Osteocyte (in vitro differentiated cells): ENCODE measurements around the gene VSIR. TPM values are rescaled to one million over a fixed set of nuclear protein-coding genes. Genes with fewer than 3 reads are reported as not detected.

Experiments used
- DNase-seq: peaks from one replicate; pipeline ENCODE4 v3.0.0; 2021; ENCODE audit warnings: mixed read lengths; ENCODE audit not compliant: unreplicated experiment; ENCODE audit errors: extremely low spot score
- H3K27ac Mint-ChIP-seq: one replicate; pipeline ENCODE4 v1.8.0; 2021; ENCODE audit warnings: mild to moderate bottlenecking, mixed read lengths; ENCODE audit not compliant: unreplicated experiment
- H3K27me3 Mint-ChIP-seq: one replicate; pipeline ENCODE4 v1.8.0; 2021; ENCODE audit warnings: mixed read lengths; ENCODE audit not compliant: unreplicated experiment
- H3K36me3 Mint-ChIP-seq: one replicate; pipeline ENCODE4 v1.8.0; 2021; ENCODE audit warnings: mixed read lengths; ENCODE audit not compliant: unreplicated experiment
- H3K4me1 Mint-ChIP-seq: one replicate; pipeline ENCODE4 v1.8.0; 2021; ENCODE audit warnings: mixed read lengths; ENCODE audit not compliant: unreplicated experiment
- H3K4me3 Mint-ChIP-seq: one replicate; pipeline ENCODE4 v1.8.0; 2021; ENCODE audit warnings: mild to moderate bottlenecking, moderate library complexity, mixed read lengths; ENCODE audit not compliant: unreplicated experiment
- H3K9me3 Mint-ChIP-seq: one replicate; pipeline ENCODE4 v1.8.0; 2021; ENCODE audit warnings: mixed read lengths; ENCODE audit not compliant: unreplicated experiment
- CTCF ChIP-seq: fragments of 200-600 bp; sonication (generic); IDR thresholded peaks from 2 replicates; pipeline ENCODE4 v1.5.0; 2021; ENCODE audit warnings: antibody characterized with exemption, mild to moderate bottlenecking, moderate library complexity
- total RNA-seq: library from RNA; stranded (reverse); gene quantifications from 2 replicates; pipeline ENCODE4 v1.2.1, GENCODE V29; 2021

Gene VSIR
- total RNA-seq, 1 donor from 2014 or later: 0.75 TPM

GRCh38 chr10:71795248-71795647 is 21.9 kb upstream of the VSIR start:
- Mint-ChIP-seq H3K4me1 (no peaks in the 10 kb centered on the region), H3K9me3 (peaks cover 4% of the 10 kb centered on the region), H3K27ac (no peak overlapping the region), H3K36me3 (no peaks in the 10 kb centered on the region), H3K27me3 (peaks cover 5% of the 10 kb centered on the region), H3K4me3 (no peak overlapping the region)
- DNase-seq: no peak
- no peak for TF ChIP-seq CTCF

GRCh38 chr10:71790749-71791440 is 17.6 kb upstream of the VSIR start:
- Mint-ChIP-seq H3K9me3 (peaks cover 4% of the 10 kb centered on the region), H3K27me3 (peaks cover 14% of the 10 kb centered on the region), H3K4me1 (no peaks in the 10 kb centered on the region), H3K4me3 (no peak overlapping the region), H3K27ac (no peak overlapping the region), H3K36me3 (no peaks in the 10 kb centered on the region)
- DNase-seq: no peak
- no peak for TF ChIP-seq CTCF

DNA sequence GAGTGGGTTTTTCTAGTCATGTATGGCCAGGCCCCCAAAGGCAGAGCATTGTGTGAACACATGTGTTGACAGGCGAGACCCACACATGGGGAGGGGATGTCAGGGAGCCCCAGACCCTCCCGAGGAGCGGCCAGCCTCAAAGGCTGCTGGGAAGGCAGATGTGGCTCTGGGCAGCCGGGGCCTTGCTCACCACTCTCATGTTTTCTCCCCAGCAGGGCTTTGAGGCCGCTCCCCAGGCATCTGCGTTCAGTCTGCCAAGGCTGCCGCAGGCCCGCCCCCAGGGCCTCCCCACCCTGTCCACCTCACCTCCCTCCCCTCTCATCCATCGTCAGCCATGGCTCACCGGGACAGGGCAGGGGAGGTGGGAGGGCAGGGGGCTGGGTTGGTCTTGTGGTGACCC is 16.6 kb upstream of the VSIR start:
- TF ChIP-seq CTCF: no peak
- H3K4me1 Mint-ChIP-seq: no peaks in the 10 kb centered on the region
- no peaks in the 10 kb centered on the region for H3K36me3 Mint-ChIP-seq
- no peak for DNase-seq
- peaks cover 18% of the 10 kb centered on the region for H3K27me3 Mint-ChIP-seq
- H3K9me3 Mint-ChIP-seq: no peaks in the 10 kb centered on the region
- no peak overlapping the region for H3K27ac Mint-ChIP-seq
- H3K4me3 Mint-ChIP-seq: no peak overlapping the region

GRCh38 chr10:71788954-71789353 is 15.6 kb upstream of the VSIR start:
- Mint-ChIP-seq H3K9me3 (no peaks in the 10 kb centered on the region), H3K27ac (no peak overlapping the region), H3K4me1 (no peaks in the 10 kb centered on the region), H3K36me3 (no peaks in the 10 kb centered on the region), H3K4me3 (no peak overlapping the region), H3K27me3 (peaks cover 23% of the 10 kb centered on the region)
- no peak for TF ChIP-seq CTCF
- DNase-seq: no peak

DNA sequence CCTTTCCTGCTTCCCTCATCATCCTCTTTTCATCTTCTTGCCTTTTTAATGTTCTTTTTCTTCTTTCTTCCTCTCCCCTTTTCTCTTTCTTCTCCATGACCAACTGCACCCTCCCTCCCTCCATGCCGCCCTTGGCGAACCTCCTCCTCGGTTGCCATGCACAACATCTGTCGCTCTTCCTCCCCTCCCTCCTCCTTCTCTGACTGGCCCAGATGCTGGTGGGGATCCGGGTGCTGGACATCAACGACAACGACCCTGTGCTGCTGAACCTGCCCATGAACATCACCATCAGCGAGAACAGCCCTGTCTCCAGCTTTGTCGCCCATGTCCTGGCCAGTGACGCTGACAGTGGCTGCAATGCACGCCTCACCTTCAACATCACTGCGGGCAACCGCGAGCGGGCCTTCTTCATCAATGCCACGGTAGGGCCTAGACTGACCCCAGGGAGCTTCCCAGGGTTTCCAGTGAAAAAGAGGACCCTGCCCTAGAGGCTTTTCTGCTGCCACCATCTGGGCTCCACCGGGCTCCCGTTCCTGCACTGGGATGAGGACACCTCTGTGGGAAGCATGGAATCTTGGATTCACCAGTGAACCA is 11.5 kb upstream of the VSIR start:
- Mint-ChIP-seq H3K27me3 (peaks cover 39% of the 10 kb centered on the region), H3K4me1 (no peaks in the 10 kb centered on the region), H3K9me3 (no peaks in the 10 kb centered on the region), H3K36me3 (no peaks in the 10 kb centered on the region), H3K4me3 (no peak overlapping the region), H3K27ac (no peak overlapping the region)
- no peak for TF ChIP-seq CTCF
- no peak for DNase-seq
